M059J (cell line): ENCODE measurements around the gene BEST3. TPM values are rescaled to one million over a fixed set of nuclear protein-coding genes. Genes with fewer than 3 reads are reported as not detected.

Experiments used
- DNase-seq: peaks from one replicate; pipeline ENCODE4 v3.0.0-alpha.2; 2012; ENCODE audit warnings: low read depth
- total RNA-seq: library from RNA; depleted of rRNA; stranded (reverse); fragments of >200 nt; shearing (Covaris generic); gene quantifications from 2 replicates; pipeline ENCODE4 v1.2.3, GENCODE V29; 2014

The BEST3 gene
- total RNA-seq, 1 experiment from 2014 or later, result 0.02 TPM

DNA sequence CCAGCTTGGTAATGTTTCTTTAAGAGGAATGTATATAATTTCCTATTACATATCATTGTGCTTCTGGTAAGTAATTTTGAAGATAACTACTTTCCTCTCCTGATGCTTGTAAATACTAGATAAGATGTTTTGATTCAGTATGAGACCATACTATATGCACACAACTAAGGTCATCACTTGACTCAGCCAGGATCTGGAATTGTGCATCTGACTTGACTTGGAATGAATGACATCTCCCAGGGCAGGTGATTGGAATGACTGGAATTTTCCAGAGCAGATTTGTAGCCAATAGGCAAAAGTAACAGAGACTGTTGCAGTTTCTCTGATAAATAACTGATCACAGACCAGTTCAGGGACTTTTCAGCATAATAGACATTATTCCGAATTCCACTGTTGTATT lies 11.1 kb downstream of the BEST3 start:
- DNase-seq, result peak; percentile 21

DNA sequence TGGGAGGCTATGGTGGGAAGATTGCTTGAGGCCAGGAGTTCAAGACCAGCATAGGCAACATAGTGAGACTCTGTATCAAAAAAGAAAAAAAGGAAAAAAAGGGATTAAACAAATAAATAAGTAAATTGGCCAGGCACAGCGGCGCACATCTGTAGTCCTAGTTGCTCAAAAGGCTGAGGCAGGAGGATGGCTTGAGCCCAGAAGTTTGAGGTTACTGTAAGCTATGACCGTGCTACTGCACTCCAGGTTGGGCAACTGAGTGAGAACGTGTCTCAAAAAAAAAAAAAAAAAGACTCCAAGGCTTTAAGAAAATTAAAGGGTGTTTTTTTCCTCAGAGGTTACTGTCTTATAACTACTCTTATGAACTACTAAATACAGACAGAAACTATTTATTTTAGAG lies 11.7 kb downstream of the BEST3 start:
- DNase-seq, result no peak

DNA sequence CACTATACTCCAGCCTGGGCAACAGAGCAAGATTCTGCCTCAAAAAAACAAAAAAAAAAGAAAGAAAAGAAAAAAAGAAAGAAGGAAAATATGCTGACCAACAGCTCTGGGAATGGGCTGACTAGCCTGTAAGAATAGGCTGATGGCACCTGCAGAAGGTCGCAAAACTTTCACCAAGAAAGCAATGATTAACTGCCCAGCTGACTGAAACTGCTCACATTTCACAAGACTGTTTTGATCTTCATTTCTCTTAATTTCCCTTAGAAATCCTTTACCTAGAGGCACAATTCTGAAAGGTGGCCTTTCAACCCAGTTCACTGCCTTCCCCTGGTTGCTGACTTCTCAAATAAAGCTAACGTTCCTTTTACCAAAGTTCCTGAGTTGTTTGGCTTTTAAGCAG lies 12.4 kb downstream of the BEST3 start:
- DNase-seq, result no peak

DNA sequence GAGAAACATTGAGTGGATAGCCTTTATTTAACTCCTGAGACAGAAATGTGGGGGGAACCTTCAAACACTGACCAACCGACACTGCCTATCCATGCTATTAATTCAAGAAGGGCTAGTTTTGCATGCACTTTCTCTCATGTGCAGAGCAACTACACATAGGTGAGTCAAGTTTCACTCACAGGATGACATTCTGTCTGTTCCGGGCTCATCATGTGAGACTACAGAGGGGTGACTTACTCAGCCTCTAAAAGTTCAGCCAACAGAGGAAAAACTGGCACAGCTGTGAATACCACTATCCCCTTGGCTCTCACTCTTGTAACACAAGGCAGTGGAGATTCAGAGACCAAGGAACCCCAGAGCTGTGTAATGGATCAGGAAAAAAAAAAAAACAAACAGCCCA lies 13.3 kb downstream of the BEST3 start:
- peak; percentile 54 for DNase-seq

DNA sequence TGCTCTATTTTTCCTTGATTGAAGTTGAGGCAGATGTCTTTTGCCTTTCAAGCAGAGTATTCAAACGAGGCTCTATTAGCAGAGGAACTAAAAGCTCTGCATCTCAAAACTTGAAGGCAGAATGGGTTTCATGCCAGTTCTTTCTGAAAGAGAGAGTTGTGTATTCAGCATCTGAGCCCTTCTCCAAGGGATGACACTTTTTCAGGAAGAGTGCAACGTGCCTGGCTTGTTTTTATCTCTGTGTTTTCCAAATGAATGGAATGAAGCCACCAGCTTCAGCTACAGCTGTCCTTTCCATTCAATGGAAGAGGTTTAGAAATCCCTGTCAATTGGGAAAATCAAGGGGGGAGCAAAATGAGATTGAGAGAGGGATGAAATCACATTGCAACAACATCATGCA lies 14.6 kb downstream of the BEST3 start:
- no peak for DNase-seq

DNA sequence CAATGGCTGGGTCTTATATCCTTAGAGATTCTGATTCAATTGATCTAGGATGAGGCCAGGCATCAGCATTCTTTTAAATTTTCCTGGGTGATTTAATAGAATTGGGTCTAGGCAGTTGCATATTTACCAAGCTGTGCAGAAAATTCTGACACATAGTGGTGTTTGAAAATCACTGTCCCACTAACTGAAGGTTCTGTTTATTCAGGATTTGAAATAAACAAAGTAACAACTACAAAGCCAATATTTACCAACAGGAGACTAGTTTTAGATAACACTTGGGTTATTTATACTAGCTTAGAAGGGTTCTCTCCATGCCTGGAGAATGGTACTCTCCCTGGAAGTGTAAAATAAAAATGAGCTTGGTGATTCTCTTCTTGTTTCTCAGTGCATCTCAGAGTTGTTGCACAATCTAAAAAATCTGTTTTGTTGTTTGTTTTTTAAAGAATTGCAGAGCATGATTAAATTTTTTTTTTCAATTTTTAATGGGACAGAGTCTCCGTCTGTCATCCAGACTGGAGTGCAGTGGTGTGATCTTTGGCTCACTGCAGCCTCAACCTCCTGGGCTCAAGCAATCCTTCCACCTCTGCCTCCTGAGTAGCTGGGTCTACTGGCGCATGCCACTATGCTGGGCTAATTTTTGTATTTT lies 16.9 kb downstream of the BEST3 start:
- DNase-seq, result no peak

DNA sequence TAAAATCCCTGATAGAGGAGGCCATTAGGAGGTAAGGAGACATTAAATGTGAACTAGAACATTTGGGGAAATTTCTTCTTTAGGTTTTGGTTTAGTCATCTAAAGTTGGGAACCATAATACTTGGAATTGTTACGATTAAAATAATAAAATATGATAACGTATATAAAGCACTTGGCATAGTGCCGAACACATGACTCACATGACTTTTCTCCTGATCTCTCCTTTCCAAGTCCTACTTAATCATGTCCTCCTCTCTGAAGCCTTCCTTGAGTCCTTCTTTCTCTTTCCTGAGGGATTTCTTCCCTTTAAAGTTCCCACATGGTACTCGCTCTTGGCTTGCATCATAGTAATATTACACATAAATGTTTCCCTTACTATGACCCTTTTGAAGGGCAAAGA lies 20.0 kb downstream of the BEST3 start:
- no peak for DNase-seq

DNA sequence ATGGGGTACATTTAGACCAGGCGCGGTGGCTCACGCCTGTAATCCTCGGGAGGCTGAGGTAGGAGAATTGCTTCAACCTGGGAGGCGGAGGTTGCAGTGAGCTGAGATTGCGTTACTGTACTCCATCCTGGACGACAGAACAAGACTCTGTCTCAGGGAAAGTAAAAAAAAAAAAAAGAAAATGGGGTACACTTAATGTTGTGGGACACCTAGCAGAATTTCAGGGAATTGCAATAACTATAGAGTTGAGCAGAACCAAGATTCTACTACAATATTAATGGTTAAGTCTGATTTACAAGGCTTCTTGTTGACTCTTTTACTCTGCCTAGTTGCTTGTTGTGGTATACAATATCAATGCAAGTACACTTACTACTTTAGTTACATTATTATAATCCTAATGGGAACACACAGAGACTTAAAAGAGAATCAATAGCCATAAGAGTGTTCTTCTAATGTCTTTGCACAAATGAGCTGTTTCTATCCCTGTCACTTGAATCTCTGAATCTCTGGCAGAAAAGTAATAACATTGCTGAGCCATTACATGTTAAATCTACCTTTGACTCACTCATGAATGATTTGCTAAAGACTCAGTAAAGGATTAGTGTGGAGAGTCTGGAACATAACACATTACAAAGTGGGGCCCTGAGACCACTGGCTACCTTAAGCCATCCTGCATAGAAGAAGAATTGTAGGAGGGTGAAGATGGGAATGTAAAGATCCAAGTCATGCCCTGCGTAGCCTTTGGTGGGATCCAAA lies 22.7 kb downstream of the BEST3 start:
- no peak for DNase-seq

DNA sequence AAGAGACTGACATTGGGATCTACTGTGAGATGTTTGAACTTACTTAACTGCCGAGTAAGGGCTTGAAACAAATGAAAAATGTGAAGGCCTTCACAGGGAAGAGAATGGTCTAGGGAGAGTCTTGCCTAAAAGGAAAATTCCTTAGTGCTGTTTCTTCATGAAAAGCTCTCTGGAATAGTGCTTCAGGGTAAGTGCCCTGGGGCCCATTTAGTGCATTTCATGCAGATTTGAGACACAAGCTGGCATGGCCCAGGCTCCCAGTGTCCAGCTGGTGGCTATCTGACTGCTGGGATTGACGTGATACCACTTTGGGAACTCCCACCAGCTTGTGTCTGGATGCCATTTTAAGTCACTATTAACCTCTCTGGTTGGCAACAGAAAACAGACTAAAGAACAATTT lies 26.9 kb downstream of the BEST3 start:
- no peak for DNase-seq

DNA sequence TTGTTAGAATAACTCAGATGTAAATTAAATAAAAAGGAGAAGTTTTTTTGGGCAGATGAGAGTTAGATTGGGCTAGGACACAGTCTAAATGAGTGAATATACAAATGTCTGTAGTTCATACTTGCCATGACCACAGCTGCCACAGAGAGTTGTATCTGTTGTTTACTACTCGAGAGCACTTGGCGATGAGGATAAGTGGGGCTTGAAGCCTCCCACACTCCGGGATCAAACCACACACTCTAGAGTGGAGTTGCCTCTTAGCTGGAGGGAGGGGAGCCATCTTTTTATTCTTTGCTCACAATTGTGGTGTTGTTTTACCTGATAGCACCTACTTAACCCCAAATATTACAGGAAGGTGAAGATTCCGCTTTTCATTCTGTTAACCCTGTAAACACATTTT lies 27.5 kb downstream of the BEST3 start:
- DNase-seq, result no peak

DNA sequence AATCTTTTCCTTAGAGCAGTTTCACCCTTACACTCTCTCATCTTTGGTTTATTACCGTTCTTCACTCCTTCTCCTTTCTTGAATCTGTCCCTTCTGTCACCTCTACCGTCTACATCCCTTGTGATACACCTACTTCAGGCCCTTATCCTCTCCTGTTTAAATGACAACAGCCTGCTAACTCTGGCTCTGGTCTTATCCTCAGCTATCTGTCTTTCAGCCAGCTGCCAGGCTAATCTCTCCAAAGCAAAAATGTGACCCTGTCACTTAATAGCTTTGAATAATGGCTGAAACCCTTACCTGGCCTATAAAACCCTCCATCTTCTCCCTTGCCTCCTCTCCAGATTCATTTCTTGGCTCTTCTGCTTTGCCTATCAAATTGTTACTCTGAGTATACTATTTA lies 32.3 kb downstream of the BEST3 start:
- DNase-seq, result no peak

DNA sequence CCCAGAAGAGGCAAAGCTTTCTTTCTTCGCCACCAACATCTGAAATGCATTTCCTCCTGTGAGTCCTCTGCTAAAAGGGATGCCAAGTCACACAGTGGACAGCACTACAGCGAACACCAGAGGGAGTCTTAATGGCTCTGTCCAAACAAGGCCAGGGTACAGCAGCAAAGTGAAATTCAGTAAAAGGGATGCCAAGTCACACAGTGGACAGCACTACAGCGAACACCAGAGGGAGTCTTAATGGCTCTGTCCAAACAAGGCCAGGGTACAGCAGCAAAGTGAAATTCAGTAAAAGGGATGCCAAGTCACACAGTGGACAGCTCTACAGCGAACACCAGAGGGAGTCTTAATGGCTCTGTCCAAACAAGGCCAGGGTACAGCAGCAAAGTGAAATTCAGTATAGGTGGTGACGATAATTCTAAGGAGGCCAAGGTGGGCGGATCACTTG lies 34.1 kb downstream of the BEST3 start:
- peak; percentile 28 for DNase-seq

DNA sequence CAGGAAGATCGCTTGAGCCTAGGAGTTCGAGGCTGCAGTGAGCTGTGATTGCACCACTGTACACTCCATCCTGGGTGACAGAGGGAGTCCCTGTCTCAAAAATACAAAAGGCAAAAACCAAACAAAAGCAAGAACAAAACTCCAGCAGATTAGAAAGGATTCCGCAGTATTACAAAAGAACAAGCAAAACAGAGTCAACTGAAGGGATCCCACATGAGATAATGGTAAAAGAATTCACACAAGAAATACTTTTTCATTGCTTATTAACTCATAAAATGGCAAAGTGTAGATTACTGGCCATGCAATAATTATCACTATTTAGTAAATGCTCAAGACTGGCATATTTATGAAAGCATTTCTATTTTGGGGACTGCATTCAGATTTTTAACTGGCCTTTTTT lies 35.4 kb downstream of the BEST3 start:
- no peak for DNase-seq

DNA sequence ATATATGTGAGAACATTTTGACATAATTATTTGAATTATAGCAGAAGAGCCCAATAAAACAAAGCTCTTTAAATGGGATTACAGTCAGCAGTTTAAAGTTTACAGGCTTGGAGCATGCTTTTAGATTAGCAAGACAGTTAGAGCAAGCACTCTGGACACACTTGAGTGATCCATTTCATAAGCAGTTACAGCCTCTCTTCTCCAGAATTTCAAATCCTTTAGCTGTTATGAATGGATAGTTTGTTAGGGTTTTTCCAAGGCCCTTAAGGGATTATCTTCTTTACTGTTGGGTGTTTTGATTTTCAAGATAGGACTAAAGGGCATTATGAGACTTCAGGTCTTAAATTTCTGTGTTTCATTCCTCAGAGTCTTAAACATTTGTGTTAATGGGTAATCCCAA lies 36.3 kb downstream of the BEST3 start:
- DNase-seq, result no peak

DNA sequence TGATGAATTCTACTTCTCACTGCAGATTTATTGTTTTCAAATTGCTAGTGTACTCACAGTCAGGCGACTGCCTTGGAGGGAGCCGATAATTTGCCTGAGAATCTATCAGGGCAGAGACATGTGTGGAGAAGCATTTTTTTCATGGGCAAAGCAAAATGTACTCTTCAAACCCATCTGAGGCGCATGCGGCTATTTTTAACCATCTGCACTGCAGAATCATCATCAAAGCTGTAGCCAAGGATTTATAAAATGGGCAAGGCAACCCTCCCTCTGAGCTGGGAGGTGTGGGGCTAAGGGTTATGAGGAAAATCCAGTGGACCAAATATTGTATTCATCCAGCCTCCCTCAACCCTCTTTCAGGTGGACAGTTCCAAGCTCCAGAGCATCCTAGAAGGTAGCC lies 37.7 kb downstream of the BEST3 start:
- no peak for DNase-seq

DNA sequence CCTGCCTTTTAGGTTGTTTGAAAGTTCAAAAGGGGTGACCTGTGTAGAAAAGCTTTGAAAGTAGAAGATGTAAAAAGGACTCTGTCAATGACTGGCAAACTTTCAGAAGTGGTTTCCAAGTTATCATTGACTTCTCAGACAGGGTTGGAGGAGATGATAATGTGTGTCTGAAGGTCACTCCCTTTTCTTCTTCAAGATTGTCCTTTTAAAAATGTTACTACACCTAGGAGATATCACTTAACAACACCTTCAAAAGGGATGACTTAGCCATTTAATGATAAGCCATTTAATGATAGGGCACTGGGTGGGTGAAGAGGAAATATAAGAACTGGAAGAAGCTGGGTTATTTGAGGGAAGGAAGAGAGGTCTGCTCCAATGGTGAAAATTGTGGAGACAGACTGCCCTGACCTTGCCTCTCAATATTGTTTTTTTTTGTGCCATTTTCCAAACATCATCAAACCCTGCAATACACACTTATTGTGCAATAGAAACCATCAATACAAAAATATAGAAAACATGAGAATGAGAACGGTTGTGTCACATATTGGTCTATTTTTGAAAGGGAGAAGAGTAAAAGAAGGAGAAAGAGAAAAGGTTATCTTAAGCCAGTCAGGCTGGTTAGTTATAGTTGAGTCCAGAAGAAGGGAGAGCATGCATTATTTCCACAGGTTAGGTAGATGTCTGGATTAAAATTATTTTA lies 38.8 kb downstream of the BEST3 start:
- DNase-seq, result no peak

DNA sequence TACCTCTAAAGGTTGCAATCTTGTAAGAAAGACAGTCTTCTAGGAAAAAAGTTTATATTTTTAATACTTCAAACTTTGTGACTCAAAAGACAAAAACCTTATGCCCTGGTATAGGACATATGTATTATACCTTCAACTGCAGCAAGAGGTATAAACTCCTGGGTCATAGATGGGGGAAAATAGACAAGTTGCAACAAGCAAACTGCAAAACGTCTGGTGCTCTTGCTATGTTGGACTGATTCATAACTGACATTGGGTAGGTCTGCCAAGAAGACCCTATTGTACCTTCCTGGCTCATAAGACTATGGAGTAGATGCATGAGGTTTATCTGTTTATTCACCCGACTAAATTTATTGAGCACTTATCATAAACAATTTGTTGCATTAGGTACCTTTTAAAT lies 40.9 kb downstream of the BEST3 start:
- no peak for DNase-seq

DNA sequence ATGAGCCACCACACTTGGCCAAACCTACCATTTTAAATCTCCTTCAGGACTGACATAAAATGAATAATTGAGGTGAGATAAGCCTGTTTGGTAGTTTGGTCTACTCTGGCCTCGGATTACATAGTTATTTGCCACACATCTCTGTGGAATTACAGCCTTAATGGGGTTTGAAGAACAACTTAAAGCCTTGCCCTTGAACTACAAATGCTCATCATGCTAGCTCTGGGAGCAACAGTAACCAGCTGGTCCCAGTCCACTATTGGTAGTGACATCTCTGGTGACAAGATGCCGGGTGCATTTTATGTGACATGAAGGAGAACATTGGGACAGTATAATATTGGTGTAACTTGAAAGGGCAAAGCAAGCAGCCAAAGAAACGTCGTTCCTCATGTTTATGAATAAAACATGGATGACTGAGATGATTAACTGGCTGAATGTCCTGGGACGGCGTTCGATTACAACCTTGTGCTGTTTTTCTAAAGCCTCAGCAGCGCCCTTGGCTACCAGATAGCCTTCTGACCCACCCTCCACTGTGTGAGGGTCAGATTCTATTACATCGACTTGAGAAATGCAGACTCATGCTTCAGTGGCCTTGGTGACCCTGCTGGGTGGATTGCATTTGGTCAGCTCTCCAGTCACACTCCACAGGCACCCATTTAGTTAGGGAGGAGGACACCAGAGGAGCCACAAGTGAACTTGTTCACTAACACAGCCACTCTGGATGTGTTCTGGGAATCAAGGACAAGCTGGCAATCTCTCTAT lies 41.5 kb downstream of the BEST3 start:
- DNase-seq, result peak; percentile 60

DNA sequence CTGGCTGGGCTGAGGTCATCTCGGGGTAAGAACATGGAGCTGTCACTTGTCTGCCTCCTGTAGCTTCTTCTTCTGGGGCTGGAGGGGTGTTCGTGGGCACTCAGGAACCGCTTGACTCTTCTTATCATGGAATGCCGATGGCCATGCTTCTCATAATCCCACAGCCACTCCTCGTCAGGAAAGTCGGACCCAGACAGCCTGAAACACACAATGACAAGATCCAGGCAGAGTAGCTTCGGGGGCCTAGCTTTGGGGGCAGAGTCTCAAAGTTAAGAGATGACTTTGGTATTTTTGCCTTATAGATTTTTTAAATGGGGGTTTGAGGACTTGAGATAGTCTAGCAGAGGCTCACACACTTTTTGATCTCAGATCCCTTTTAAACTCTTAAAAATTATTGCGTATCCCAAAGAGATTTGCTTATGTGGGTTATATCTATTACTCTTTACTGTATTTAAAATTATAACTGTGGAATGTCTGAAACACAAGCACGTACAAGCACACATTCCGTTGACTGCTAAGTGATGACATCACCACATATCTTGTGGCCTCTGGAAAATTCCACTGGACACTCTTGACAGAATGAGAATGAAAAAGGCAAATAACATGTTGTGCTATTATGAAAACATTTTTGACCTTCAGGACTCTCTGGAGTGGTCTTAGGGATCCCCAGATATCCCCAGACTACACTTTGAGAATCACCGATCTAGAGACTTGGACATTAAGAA lies 43.3 kb downstream of the BEST3 start:
- DNase-seq, result peak; percentile 85

DNA sequence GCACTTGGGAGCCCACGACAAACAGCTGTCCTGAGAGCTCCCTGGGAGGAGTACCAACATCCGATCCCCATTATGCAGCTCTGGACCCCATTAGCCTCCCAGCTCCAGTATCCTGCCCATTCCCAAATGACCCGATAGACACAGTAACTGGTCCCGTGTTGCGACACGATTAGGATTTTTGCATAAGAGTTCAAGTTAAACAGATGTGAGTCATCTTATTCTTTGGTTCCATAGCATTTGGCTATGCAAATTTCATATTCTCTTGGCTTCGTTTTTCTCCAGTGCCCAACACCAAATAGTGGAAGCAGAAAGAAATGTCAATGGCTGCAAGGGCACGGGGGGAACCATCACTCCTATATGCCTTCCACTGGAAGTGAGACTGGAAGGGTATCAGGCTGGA lies 45.4 kb downstream of the BEST3 start:
- no peak for DNase-seq

DNA sequence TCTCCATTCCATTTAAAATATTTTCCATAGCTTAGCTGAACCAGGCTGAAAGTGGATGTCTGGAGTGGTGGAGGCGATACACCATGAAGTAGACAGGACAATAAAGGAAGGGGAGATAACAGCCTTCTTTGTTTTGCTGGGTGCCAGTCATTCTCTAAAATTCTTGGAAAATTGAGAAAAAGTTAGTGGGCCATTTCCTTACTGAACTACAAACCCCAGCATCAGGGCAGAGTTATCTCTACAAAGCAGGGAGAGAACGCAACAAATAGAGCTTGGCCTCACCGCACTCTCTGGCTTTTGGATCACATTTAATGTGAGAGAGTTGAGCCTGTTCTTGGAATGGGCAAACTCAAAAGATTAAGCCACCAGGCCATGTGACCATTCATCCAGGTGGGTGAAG lies 47.2 kb downstream of the BEST3 start:
- DNase-seq, result no peak

DNA sequence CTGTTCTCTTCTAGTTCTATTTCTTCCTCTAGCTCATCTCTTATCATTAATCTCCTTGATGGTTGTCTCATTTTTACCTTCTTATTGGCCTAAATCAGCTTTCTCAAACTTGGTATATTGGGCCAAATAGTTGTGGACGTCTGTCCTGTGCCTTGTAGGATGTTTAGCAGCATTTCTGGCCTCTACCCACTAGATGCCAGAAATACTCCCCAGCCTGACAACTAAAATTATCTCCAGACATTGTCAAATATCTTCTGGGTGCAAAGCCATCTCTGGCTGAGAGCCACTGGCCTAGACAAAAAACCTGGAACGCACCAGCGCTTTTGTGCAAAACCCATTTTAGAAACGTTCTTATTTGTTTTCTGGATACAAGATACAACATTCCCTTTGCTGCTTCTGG lies 49.6 kb downstream of the BEST3 start:
- DNase-seq, result no peak
